H9 (cell line): ENCODE data around the gene FAM53B. TPM values are rescaled to one million over a fixed set of nuclear protein-coding genes. Genes with fewer than 3 reads are reported as not detected.

ENCODE experiments used
- DNase-seq: peaks from one replicate; pipeline ENCODE4 v3.0.0-alpha.2; 2017
- H2AFZ ChIP-seq: one replicate; pipeline ENCODE4 v1.6.1; 2013; ENCODE audit warnings: mild to moderate bottlenecking, low read length, control low read depth, moderate library complexity
- H2AK5ac ChIP-seq: 2 replicates; pipeline ENCODE4 v1.6.1; 2013; ENCODE audit warnings: low read length, control low read depth, mixed read lengths; ENCODE audit not compliant: insufficient read length
- H2BK120ac ChIP-seq: one replicate; pipeline ENCODE4 v1.6.1; 2013; ENCODE audit warnings: low read depth, mild to moderate bottlenecking, low read length, control low read depth, inconsistent platforms; ENCODE audit not compliant: poor library complexity, severe bottlenecking
- H2BK12ac ChIP-seq: 2 replicates; pipeline ENCODE4 v1.6.1; 2013; ENCODE audit warnings: low read length, control low read depth, mixed read lengths, low read depth; ENCODE audit not compliant: insufficient read length
- H2BK15ac ChIP-seq: 2 replicates; pipeline ENCODE4 v1.6.1; 2013; ENCODE audit warnings: low read depth, low read length, control low read depth
- H2BK20ac ChIP-seq: one replicate; pipeline ENCODE4 v1.6.1; 2013; ENCODE audit warnings: low read depth, mild to moderate bottlenecking, low read length, control low read depth, inconsistent platforms; ENCODE audit not compliant: poor library complexity, severe bottlenecking
- H2BK5ac ChIP-seq: 2 replicates; pipeline ENCODE4 v1.6.1; 2013; ENCODE audit warnings: low read length, control low read depth, mixed read lengths; ENCODE audit not compliant: insufficient read length
- H3K14ac ChIP-seq: 2 replicates; pipeline ENCODE4 v1.6.1; 2013; ENCODE audit warnings: low read length, control low read depth; ENCODE audit not compliant: insufficient read depth
- H3K18ac ChIP-seq: 2 replicates; pipeline ENCODE4 v1.6.1; 2013; ENCODE audit warnings: low read depth, mild to moderate bottlenecking, mixed read lengths, low read length, control low read depth; ENCODE audit not compliant: insufficient read length
- H3K23ac ChIP-seq: 2 replicates; pipeline ENCODE4 v1.6.1; 2013; ENCODE audit warnings: low read length, control low read depth, mixed read lengths, low read depth; ENCODE audit not compliant: insufficient read length
- H3K23me2 ChIP-seq: 2 replicates; pipeline ENCODE4 v1.6.1; 2013; ENCODE audit warnings: low read depth, mild to moderate bottlenecking, mixed read lengths, low read length, control low read depth; ENCODE audit not compliant: insufficient read length, poor library complexity, severe bottlenecking
- H3K27ac ChIP-seq: 2 replicates; pipeline ENCODE4 v1.5.1; 2013; ENCODE audit warnings: low read length, control low read depth, mixed read lengths, low read depth; ENCODE audit not compliant: insufficient read length
- H3K27me3 ChIP-seq: 2 replicates; pipeline ENCODE4 v1.6.1; 2013; ENCODE audit warnings: low read length, control low read depth, inconsistent platforms; ENCODE audit not compliant: insufficient read depth
- H3K4ac ChIP-seq: 2 replicates; pipeline ENCODE4 v1.6.1; 2013; ENCODE audit warnings: low read depth, mild to moderate bottlenecking, control low read depth, inconsistent platforms, low read length, moderate library complexity
- H3K4me1 ChIP-seq: 2 replicates; pipeline ENCODE4 v1.6.1; 2013; ENCODE audit warnings: low read length, control low read depth, inconsistent platforms; ENCODE audit not compliant: insufficient read depth
- H3K4me2 ChIP-seq: 2 replicates; pipeline ENCODE4 v1.6.1; 2013; ENCODE audit warnings: low read length, control low read depth, mixed read lengths; ENCODE audit not compliant: insufficient read length, insufficient read depth
- H3K56ac ChIP-seq: 2 replicates; pipeline ENCODE4 v1.6.1; 2013; ENCODE audit warnings: low read depth, mild to moderate bottlenecking, mixed read lengths, low read length, control low read depth; ENCODE audit not compliant: insufficient read length
- H3K79me1 ChIP-seq: 2 replicates; pipeline ENCODE4 v1.6.1; 2013; ENCODE audit warnings: low read depth, mild to moderate bottlenecking, moderate library complexity, low read length, control low read depth, inconsistent platforms; ENCODE audit not compliant: insufficient read depth, poor library complexity, severe bottlenecking
- H3K79me2 ChIP-seq: 2 replicates; pipeline ENCODE4 v1.6.1; 2013; ENCODE audit warnings: low read length, control low read depth, inconsistent platforms; ENCODE audit not compliant: insufficient read depth
- H3K9ac ChIP-seq: 2 replicates; pipeline ENCODE4 v1.6.1; 2013; ENCODE audit warnings: low read length, control low read depth, mixed read lengths; ENCODE audit not compliant: insufficient read length; ENCODE audit errors: extremely low read depth
- H3K9me3 ChIP-seq: one replicate; pipeline ENCODE4 v1.6.1; 2013; ENCODE audit warnings: low read depth, low read length, inconsistent platforms; ENCODE audit not compliant: control insufficient read depth
- H3T11ph ChIP-seq: one replicate; pipeline ENCODE4 v1.6.1; 2013; ENCODE audit warnings: mild to moderate bottlenecking, low read length, control low read depth, inconsistent platforms
- H4K20me1 ChIP-seq: one replicate; pipeline ENCODE4 v1.6.1; 2013; ENCODE audit not compliant: control insufficient read depth, insufficient read length, insufficient read depth
- H4K5ac ChIP-seq: 2 replicates; pipeline ENCODE4 v1.6.1; 2013; ENCODE audit warnings: low read depth, mild to moderate bottlenecking, mixed read lengths, low read length, control low read depth; ENCODE audit not compliant: insufficient read length
- H4K8ac ChIP-seq: replicated peaks from 2 replicates; pipeline ENCODE4 v1.6.1; 2013; ENCODE audit warnings: low read length, control low read depth, mixed read lengths, low read depth; ENCODE audit not compliant: insufficient read length
- H4K91ac ChIP-seq: 2 replicates; pipeline ENCODE4 v1.6.1; 2013; ENCODE audit warnings: low read depth, mild to moderate bottlenecking, moderate library complexity, mixed read lengths, low read length, control low read depth; ENCODE audit not compliant: insufficient read length
- H3K27ac Mint-ChIP-seq, 3 experiments: 2 replicates in 2 of 3; 3 replicates in 1 of 3; pipeline ENCODE4 v1.8.0; 2020 to 2021; ENCODE audit warnings: mixed read lengths in 3 of 3, mild to moderate bottlenecking in 1 of 3, moderate library complexity in 1 of 3
- H3K27me3 Mint-ChIP-seq: 2 replicates; pipeline ENCODE4 v1.8.0; 2021; ENCODE audit warnings: low read depth, mild to moderate bottlenecking, moderate library complexity, mixed read lengths
- H3K36me3 Mint-ChIP-seq, 3 experiments: 2 replicates in 2 of 3; 3 replicates in 1 of 3; pipeline ENCODE4 v1.8.0; 2020 to 2021; ENCODE audit warnings: low read depth in 3 of 3, mixed read lengths in 3 of 3; ENCODE audit not compliant: insufficient read depth in 1 of 3
- H3K4me1 Mint-ChIP-seq, 2 experiments: 2 replicates each; pipeline ENCODE4 v1.8.0; 2020; ENCODE audit warnings: mixed read lengths in 2 of 2
- H3K4me3 Mint-ChIP-seq, 2 experiments: 2 replicates in 1 of 2; 3 replicates in 1 of 2; pipeline ENCODE4 v1.8.0; 2020 to 2021; ENCODE audit warnings: mild to moderate bottlenecking in 2 of 2, mixed read lengths in 2 of 2, moderate library complexity in 1 of 2
- H3K9me3 Mint-ChIP-seq, 2 experiments: 2 replicates in 1 of 2; 3 replicates in 1 of 2; pipeline ENCODE4 v1.8.0; 2020; ENCODE audit warnings: mild to moderate bottlenecking in 2 of 2, mixed read lengths in 2 of 2, moderate library complexity in 1 of 2
- WGBS: extraction: QIAGEN DNeasy Blood & Tissue Kit; methylation state at CpG from one replicate; pipeline ENCODE4 v1.1.7; 2013; ENCODE audit warnings: missing lambda C conversion rate, low lambda C conversion rate, mixed read lengths; ENCODE audit not compliant: insufficient read length; ENCODE audit errors: extremely low coverage; 5-methylcytosine and 5-hydroxymethylcytosine counted together
- total RNA-seq: library from RNA; stranded (reverse); gene quantifications from 2 replicates; pipeline ENCODE4 v1.2.1, GENCODE V29; 2021
- TF ChIP-seq, protein P1 (sequence below): fragments of 200-600 bp; sonication (generic); conservative IDR thresholded peaks from 3 replicates; pipeline ENCODE4 v1.8.0; 2021; ENCODE audit warnings: antibody characterized with exemption, mild to moderate bottlenecking

Gene FAM53B
- total RNA-seq, 1 experiment from 2014 or later: 11.5 TPM

DNA sequence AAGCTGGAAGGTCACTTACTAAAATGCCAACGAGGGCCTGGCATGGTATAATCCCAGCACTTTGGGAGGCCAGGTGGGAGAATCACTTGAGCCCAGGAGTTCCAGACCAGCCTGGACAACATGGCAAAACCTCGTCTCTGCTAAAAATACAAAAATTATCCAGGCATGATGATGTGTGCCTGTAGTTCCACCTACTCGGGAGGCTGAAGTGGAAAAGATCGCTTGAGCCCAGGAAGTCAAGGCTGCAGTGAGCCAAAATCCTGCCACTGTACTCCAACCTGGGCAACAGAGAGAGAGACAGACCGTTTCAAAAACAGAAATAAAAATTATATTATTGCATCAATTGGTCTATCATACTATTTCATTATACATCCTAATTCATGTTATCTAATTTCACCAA, 18.1 kb upstream of the FAM53B start:
- H3K9me3 ChIP-seq: no peaks in the 10 kb centered on the region
- Mint-ChIP-seq H3K4me1 (peaks cover 3 to 8% of the 10 kb centered on the region in 2 experiments; a peak in 3 of 4 replicates), H3K4me3 (no peak overlapping the region), H3K27ac (peak overlapping the region in 1 of 3 experiments; percentile 68; a peak in 1 of 7 replicates), H3K9me3 (no peaks in the 10 kb centered on the region), H3K27me3 (no peaks in the 10 kb centered on the region), H3K36me3 (peaks cover 0 to 31% (median 31%) of the 10 kb centered on the region in 3 experiments; a peak in 5 of 7 replicates)
- no peak overlapping the region for H3K18ac ChIP-seq
- no peaks in the 10 kb centered on the region for H3K23me2 ChIP-seq
- H3K4me2 ChIP-seq: no peak overlapping the region
- H2AFZ ChIP-seq: no peak overlapping the region
- no peak overlapping the region for H2BK120ac ChIP-seq
- H2BK12ac ChIP-seq: no peak overlapping the region
- H3K4ac ChIP-seq: no peak overlapping the region
- TF ChIP-seq, protein P1, sequence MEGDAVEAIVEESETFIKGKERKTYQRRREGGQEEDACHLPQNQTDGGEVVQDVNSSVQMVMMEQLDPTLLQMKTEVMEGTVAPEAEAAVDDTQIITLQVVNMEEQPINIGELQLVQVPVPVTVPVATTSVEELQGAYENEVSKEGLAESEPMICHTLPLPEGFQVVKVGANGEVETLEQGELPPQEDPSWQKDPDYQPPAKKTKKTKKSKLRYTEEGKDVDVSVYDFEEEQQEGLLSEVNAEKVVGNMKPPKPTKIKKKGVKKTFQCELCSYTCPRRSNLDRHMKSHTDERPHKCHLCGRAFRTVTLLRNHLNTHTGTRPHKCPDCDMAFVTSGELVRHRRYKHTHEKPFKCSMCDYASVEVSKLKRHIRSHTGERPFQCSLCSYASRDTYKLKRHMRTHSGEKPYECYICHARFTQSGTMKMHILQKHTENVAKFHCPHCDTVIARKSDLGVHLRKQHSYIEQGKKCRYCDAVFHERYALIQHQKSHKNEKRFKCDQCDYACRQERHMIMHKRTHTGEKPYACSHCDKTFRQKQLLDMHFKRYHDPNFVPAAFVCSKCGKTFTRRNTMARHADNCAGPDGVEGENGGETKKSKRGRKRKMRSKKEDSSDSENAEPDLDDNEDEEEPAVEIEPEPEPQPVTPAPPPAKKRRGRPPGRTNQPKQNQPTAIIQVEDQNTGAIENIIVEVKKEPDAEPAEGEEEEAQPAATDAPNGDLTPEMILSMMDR: no peak
- H2BK20ac ChIP-seq: no peak overlapping the region
- H3K56ac ChIP-seq: no peak overlapping the region
- H3K9ac ChIP-seq: no peak overlapping the region
- H4K20me1 ChIP-seq: no peaks in the 10 kb centered on the region
- no peak overlapping the region for H3K23ac ChIP-seq
- no peak overlapping the region for H3K27ac ChIP-seq
- no peak overlapping the region for H4K91ac ChIP-seq
- H3K27me3 ChIP-seq: no peaks in the 10 kb centered on the region
- no peak overlapping the region for H3K14ac ChIP-seq
- no peaks in the 10 kb centered on the region for H3K79me2 ChIP-seq
- no peak overlapping the region for H4K8ac ChIP-seq
- no peak overlapping the region for H4K5ac ChIP-seq
- no peak overlapping the region for H2AK5ac ChIP-seq
- H2BK15ac ChIP-seq: no peak overlapping the region
- no peaks in the 10 kb centered on the region for H3K4me1 ChIP-seq
- no peak overlapping the region for H3T11ph ChIP-seq
- DNase-seq: no peak
- H2BK5ac ChIP-seq: no peak overlapping the region
- WGBS: no CpG with 5 or more reads among the region's 5 CpGs
- H3K79me1 ChIP-seq: no peaks in the 10 kb centered on the region
